ENCODE measurements around the gene ALDH3B2.
"Not testable (repeated sequence)": the region's sequence is repeated elsewhere in the genome, so short reads cannot be mapped to it uniquely, and the experiment has no call there.

GRCh38 chr11:67715801-67716200 lies 41.4 kb upstream of the ALDH3B2 start:
- TF ChIP-seq CTCF (conservative IDR thresholded peaks at IDR 0.05; ENCODE audit: low read depth in 2 of 2); STAT1 (IDR thresholded peaks at IDR 0.05; ENCODE audit: unreplicated experiment); NANOG (IDR thresholded peaks at IDR 0.05; ENCODE audit: borderline replicate concordance): not testable (repeated sequence)
